Testis (tissue), 2 donors: ENCODE results near the gene RSAD2.

Source experiments
- POLR2A ChIP-seq: fragments of 450-650 bp; IDR thresholded peaks from one replicate; pipeline ENCODE4 v1.6.1; 2017; ENCODE audit warnings: antibody characterized with exemption, mild to moderate bottlenecking, moderate library complexity
- TF ChIP-seq, protein P1 (sequence below), 3 experiments: fragments of 450-650 bp in 2 of 3; fragments of 200-600 bp in 1 of 3; sonication (generic) in 1 of 3; IDR thresholded peaks; one replicate each; pipeline ENCODE4 v1.5.1; 2016 to 2019; ENCODE audit warnings: antibody characterized with exemption in 3 of 3, mild to moderate bottlenecking in 2 of 3, moderate library complexity in 1 of 3

DNA sequence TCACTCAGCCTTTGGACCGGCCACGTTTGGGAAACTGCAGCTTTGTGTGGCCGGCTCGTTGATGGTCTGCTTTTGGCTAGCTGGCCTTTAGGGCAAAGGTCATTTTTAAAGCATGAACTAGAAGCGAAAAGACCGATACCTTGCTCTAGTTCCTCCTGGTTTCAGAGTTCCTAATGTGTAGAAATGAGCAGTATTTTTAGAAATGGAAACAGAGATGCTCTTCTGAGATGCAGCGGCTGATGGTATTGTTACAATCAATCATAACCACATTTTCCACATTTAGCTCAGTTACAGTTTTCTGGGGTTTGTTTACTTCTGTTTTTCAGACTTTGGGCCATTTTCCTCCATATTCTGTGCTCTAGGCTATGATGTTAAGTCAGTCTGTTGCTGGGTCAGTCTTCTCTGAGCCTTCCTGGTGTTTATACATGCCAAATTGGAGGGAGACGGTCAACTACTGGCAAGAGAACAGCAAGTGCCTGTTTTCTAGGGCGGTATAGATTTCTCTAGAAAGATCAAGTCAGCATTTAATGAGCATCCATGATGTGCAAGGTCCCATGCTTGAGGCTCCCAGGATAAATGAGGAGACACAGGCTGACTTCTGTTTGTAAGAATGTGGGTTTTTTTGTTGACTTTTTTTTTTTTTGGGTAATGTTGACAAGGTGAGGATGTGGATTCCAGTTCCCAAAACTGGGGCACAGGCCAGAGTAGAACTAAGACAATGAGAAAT is 67.7 kb downstream of the RSAD2 start:
- TF ChIP-seq, protein P1, sequence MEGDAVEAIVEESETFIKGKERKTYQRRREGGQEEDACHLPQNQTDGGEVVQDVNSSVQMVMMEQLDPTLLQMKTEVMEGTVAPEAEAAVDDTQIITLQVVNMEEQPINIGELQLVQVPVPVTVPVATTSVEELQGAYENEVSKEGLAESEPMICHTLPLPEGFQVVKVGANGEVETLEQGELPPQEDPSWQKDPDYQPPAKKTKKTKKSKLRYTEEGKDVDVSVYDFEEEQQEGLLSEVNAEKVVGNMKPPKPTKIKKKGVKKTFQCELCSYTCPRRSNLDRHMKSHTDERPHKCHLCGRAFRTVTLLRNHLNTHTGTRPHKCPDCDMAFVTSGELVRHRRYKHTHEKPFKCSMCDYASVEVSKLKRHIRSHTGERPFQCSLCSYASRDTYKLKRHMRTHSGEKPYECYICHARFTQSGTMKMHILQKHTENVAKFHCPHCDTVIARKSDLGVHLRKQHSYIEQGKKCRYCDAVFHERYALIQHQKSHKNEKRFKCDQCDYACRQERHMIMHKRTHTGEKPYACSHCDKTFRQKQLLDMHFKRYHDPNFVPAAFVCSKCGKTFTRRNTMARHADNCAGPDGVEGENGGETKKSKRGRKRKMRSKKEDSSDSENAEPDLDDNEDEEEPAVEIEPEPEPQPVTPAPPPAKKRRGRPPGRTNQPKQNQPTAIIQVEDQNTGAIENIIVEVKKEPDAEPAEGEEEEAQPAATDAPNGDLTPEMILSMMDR (IDR thresholded peaks at IDR 0.05): no peak
- no peak for TF ChIP-seq POLR2A
